GM12892 (cell line): ENCODE data around the gene COL1A1.

ENCODE experiments used
- POLR2A ChIP-seq: IDR thresholded peaks from 2 replicates; pipeline ENCODE4 v1.6.1; 2011; ENCODE audit warnings: low read depth, low read length, control low read depth
- POLR2AphosphoS5 ChIP-seq: IDR thresholded peaks from 2 replicates; pipeline ENCODE4 v1.6.1; 2011; ENCODE audit warnings: low read depth, low read length, control low read depth

DNA sequence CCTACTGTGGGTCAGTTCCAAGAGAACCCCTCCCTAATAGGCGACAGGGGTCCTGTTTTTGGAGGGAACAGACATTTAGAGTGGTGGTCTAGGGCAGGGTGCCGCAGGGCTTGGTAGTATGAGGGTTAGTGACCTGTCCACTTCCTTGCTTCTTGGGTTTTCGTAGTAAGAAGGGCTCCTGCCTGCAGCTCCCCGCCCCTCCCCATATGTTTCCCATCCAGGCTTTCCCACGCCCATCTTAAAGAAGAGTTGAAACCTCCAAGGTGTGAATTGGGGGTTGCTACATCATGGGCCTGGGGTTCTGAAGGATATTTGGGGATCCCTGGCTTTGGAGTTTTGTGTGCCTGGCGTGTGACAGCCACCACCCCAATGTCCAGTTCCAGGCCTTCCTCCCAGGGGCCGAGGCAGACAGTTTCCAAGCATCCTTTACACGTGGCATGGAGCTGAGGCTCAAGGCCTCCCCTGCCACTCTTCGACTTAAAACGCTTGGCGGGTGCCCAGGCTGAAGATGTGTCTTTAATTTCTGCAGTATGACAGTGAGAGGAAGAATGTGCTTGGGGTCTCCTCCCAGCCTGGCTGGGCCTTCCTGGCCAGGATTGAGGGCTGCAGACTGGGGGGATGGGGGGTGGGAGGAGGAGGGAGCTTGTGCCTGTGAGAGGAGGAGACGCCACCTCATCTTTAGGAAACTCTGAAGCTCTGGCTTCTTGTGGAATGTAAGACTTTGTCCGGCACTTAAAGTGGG, 2.3 kb upstream of the COL1A1 start:
- no peak for TF ChIP-seq POLR2A
- TF ChIP-seq POLR2AphosphoS5 = no peak
